Stimulated activated CD8-positive, alpha-beta memory T cell treated with anti-CD3 and anti-CD28 coated beads, Interleukin-4, amount 100 ng/mL, for 4 hours (primary cell): ENCODE measurements around the gene SMPX.

Source experiments
- DNase-seq, 2 donors: peaks; one replicate each; pipeline ENCODE4 v3.0.0-alpha.2; 2020; ENCODE audit warnings: low read depth in 2 of 2, low spot score in 1 of 2

Gene SMPX

GRCh38 chrX:21744721-21745120 is 13.2 kb downstream of the SMPX start:
- DNase-seq, result no peak

GRCh38 chrX:21744060-21744459 is 13.9 kb downstream of the SMPX start:
- DNase-seq, result no peak

- DNase-seq, result no peak
Measured at GRCh38 chrX:21741869-21742701, 15.8 kb downstream of the SMPX start.

- DNase-seq, result no peak
Measured at GRCh38 chrX:21741364-21741763, 16.6 kb downstream of the SMPX start.

GRCh38 chrX:21740329-21741274 is 17.3 kb downstream of the SMPX start:
- no peak for DNase-seq

GRCh38 chrX:21738950-21739287 is 19.0 kb downstream of the SMPX start:
- no peak for DNase-seq

GRCh38 chrX:21738210-21738949 is 19.5 kb downstream of the SMPX start:
- no peak for DNase-seq

GRCh38 chrX:21735768-21736127 is 22.2 kb downstream of the SMPX start:
- DNase-seq, result no peak

GRCh38 chrX:21735038-21735767 is 22.7 kb downstream of the SMPX start:
- no peak for DNase-seq

- no peak for DNase-seq
Measured at GRCh38 chrX:21734175-21734574, 23.7 kb downstream of the SMPX start.

GRCh38 chrX:21733705-21734104 is 24.2 kb downstream of the SMPX start:
- DNase-seq, result no peak

GRCh38 chrX:21730026-21730425 is 27.9 kb downstream of the SMPX start:
- no peak for DNase-seq

- DNase-seq, result no peak
Measured at GRCh38 chrX:21728276-21728968, 29.5 kb downstream of the SMPX start.

GRCh38 chrX:21725916-21726315 is 32.0 kb downstream of the SMPX start:
- no peak for DNase-seq

GRCh38 chrX:21725496-21725895 is 32.4 kb downstream of the SMPX start:
- DNase-seq, result no peak

- DNase-seq, result no peak
Measured at GRCh38 chrX:21723814-21724213, 34.1 kb downstream of the SMPX start.

- no peak for DNase-seq
Measured at GRCh38 chrX:21723084-21723483, 34.8 kb downstream of the SMPX start.

GRCh38 chrX:21721195-21721594 is 36.7 kb downstream of the SMPX start:
- DNase-seq, result no peak

- no peak for DNase-seq
Measured at GRCh38 chrX:21718575-21718974, 39.3 kb downstream of the SMPX start.

- DNase-seq, result no peak
Measured at GRCh38 chrX:21717802-21718201, 40.1 kb downstream of the SMPX start.
